Measurements from ENCODE around the gene KCNRG. TPM values are rescaled to one million over a fixed set of nuclear protein-coding genes. Genes with fewer than 3 reads are reported as not detected.
"Not testable (repeated sequence)": the region's sequence is repeated elsewhere in the genome, so short reads cannot be mapped to it uniquely, and the experiment has no call there.

KCNRG gene
- total RNA-seq, 3 donors from 2014 or later = 1.6 to 2.6 (median 1.8) TPM

- intact Hi-C loops (cut with DNase I; ENCODE audit: low total_unique reads) = no loop called here
- H3K4me1 ChIP-seq = no peaks in the 10 kb centered on the region
- no peaks in the 10 kb centered on the region for H3K36me3 ChIP-seq
- H3K27ac ChIP-seq = no peak overlapping the region
- TF ChIP-seq, protein P1, sequence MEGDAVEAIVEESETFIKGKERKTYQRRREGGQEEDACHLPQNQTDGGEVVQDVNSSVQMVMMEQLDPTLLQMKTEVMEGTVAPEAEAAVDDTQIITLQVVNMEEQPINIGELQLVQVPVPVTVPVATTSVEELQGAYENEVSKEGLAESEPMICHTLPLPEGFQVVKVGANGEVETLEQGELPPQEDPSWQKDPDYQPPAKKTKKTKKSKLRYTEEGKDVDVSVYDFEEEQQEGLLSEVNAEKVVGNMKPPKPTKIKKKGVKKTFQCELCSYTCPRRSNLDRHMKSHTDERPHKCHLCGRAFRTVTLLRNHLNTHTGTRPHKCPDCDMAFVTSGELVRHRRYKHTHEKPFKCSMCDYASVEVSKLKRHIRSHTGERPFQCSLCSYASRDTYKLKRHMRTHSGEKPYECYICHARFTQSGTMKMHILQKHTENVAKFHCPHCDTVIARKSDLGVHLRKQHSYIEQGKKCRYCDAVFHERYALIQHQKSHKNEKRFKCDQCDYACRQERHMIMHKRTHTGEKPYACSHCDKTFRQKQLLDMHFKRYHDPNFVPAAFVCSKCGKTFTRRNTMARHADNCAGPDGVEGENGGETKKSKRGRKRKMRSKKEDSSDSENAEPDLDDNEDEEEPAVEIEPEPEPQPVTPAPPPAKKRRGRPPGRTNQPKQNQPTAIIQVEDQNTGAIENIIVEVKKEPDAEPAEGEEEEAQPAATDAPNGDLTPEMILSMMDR (IDR thresholded peaks at IDR 0.05) = no peak
- no peak for TF ChIP-seq POLR2AphosphoS5 (IDR thresholded peaks at IDR 0.05)
- TF ChIP-seq POLR2A (IDR thresholded peaks at IDR 0.05) = no peak
- no peak for DNase-seq (ENCODE audit: low spot score in 2 of 2)
- H3K27me3 ChIP-seq = no peaks in the 10 kb centered on the region
- H3K4me3 ChIP-seq = no peak overlapping the region
- H3K9me3 ChIP-seq = no peaks in the 10 kb centered on the region
Measured at GRCh38 chr13:49977992-49978391, 37.3 kb upstream of the KCNRG start.

DNA sequence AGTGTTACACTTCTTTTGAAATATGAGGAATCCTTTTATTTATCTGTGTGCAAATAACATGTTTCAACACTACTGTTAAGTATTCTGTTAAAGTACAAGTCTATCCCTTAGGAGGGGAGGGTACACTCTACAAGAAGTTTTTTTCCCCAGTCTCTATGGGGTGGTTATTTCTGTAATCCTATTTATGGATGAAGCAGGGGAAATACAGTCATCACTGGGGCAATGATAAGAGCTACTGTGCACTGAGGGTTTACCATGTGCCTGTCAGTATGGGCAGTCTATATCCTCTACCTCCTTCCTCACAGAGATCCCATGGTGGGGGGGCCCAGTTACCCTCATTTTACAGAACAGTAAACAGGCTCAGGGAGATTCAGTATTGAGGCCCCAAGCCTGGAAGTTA is 35.0 kb upstream of the KCNRG start:
- Histone ChIP-seq H3K4me3 (no peak overlapping the region), H3K36me3 (no peaks in the 10 kb centered on the region), H3K4me1 (no peaks in the 10 kb centered on the region), H3K27ac (no peak overlapping the region), H3K27me3 (no peaks in the 10 kb centered on the region), H3K9me3 (no peaks in the 10 kb centered on the region)
- TF ChIP-seq, protein P1 (IDR thresholded peaks at IDR 0.05) = no peak
- TF ChIP-seq POLR2A (IDR thresholded peaks at IDR 0.05) = no peak
- TF ChIP-seq POLR2AphosphoS5 (IDR thresholded peaks at IDR 0.05) = no peak
- DNase-seq (ENCODE audit: low spot score in 2 of 2) = no peak
- intact Hi-C loops (cut with DNase I; ENCODE audit: low total_unique reads) = no loop called here

GRCh38 chr13:49985129-49985528 is 30.1 kb upstream of the KCNRG start:
- Histone ChIP-seq H3K27ac (no peak overlapping the region), H3K27me3 (no peaks in the 10 kb centered on the region), H3K4me3 (no peak overlapping the region), H3K36me3 (no peaks in the 10 kb centered on the region), H3K4me1 (no peaks in the 10 kb centered on the region), H3K9me3 (no peaks in the 10 kb centered on the region)
- TF ChIP-seq POLR2A (IDR thresholded peaks at IDR 0.05) (no peak), POLR2AphosphoS5 (IDR thresholded peaks at IDR 0.05) (no peak)
- TF ChIP-seq, protein P1 (IDR thresholded peaks at IDR 0.05) = no peak
- DNase-seq (ENCODE audit: low spot score in 2 of 2) = no peak
- intact Hi-C loops (cut with DNase I; ENCODE audit: low total_unique reads) = no loop called here

- Histone ChIP-seq H3K27me3 (no peaks in the 10 kb centered on the region), H3K27ac (no peak overlapping the region), H3K9me3 (no peaks in the 10 kb centered on the region), H3K4me1 (no peaks in the 10 kb centered on the region), H3K4me3 (no peak overlapping the region), H3K36me3 (no peaks in the 10 kb centered on the region)
- intact Hi-C loops (cut with DNase I; ENCODE audit: low total_unique reads) = no loop called here
- TF ChIP-seq POLR2AphosphoS5 (IDR thresholded peaks at IDR 0.05) = no peak
- TF ChIP-seq, protein P1 (IDR thresholded peaks at IDR 0.05) = no peak
- TF ChIP-seq POLR2A (IDR thresholded peaks at IDR 0.05) = no peak
- DNase-seq (ENCODE audit: low spot score in 2 of 2) = no peak
Measured at GRCh38 chr13:49986471-49986870, 28.8 kb upstream of the KCNRG start.

DNA sequence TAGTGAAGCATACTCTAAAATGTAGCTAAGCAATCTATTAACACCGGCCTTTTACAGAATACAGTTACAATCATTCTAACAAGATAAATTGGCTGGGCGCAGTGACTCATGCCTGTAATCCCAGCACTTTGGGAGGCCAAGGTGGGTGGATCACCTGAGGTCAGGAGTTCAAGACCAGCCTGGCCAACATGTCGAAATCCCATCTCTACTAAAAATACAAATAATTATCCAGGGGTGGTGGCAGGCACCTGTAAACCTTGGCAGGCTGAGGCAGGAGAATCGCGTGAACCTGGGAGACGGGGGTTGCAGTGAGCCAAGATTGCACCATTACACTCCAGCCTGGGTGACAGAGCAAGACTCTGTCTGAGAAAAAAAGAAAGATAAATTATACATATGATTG is 24.6 kb upstream of the KCNRG start:
- H3K36me3 ChIP-seq; H3K9me3 ChIP-seq; H3K27ac ChIP-seq; H3K27me3 ChIP-seq; H3K4me3 ChIP-seq; H3K4me1 ChIP-seq; DNase-seq (ENCODE audit: low spot score in 2 of 2): not testable (repeated sequence)
- intact Hi-C loops (cut with DNase I; ENCODE audit: low total_unique reads) = loop anchor here (10.0 kb wide), 1 partner anchor 134 kb away; no protein-coding TSS in a partner anchor

- intact Hi-C loops (cut with DNase I; ENCODE audit: low total_unique reads) = loop anchor here (10.0 kb wide), 1 partner anchor 132 kb away; no protein-coding TSS in a partner anchor
- H3K4me3 ChIP-seq = no peak overlapping the region
- H3K27ac ChIP-seq = no peak overlapping the region
- TF ChIP-seq POLR2A (IDR thresholded peaks at IDR 0.05) (no peak), POLR2AphosphoS5 (IDR thresholded peaks at IDR 0.05) (no peak)
- TF ChIP-seq, protein P1 (IDR thresholded peaks at IDR 0.05) = no peak
- no peaks in the 10 kb centered on the region for H3K9me3 ChIP-seq
- H3K36me3 ChIP-seq = no peaks in the 10 kb centered on the region
- no peak for DNase-seq (ENCODE audit: low spot score in 2 of 2)
- H3K27me3 ChIP-seq = no peaks in the 10 kb centered on the region
- no peaks in the 10 kb centered on the region for H3K4me1 ChIP-seq
Measured at GRCh38 chr13:49993111-49993510, 22.1 kb upstream of the KCNRG start.

All from breast epithelium (tissue), 4 donors.